HuH-7 (cell line): ENCODE data around the gene NOS1.

ENCODE experiments used
- DNase-seq: peaks from one replicate; pipeline ENCODE4 v3.0.0; 2011; ENCODE audit warnings: low spot score

The NOS1 gene

DNA sequence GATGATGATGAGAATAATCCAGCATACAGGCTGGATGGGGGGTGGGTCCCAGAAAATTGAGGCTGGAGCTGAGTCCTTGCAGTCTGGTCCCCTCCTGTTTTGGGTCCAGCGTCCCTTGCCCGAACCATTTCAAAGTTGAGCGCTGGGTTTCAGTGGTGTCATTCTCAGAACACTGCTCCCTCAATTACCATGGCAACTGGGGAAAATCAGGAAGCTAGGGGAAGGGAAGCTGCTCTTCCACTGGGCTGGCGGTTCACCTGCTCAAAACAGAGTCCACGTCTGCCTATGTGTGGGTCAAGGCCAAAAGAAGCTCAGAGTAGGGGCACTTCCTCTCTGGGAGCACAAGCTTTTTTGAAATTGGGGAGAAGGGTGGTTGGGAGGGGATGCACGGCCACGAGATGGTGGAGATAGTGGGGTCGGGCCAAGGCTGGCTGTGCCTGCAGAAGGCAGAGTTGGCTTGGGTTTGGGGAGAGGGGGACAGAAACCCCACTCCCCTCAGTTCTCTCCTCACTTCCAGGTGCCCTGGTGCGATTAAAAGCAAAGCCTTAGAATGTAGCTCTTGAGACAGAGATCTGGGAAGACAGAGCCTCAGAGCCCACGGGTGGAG is 1.7 kb upstream of the NOS1 start:
- no peak for DNase-seq

DNA sequence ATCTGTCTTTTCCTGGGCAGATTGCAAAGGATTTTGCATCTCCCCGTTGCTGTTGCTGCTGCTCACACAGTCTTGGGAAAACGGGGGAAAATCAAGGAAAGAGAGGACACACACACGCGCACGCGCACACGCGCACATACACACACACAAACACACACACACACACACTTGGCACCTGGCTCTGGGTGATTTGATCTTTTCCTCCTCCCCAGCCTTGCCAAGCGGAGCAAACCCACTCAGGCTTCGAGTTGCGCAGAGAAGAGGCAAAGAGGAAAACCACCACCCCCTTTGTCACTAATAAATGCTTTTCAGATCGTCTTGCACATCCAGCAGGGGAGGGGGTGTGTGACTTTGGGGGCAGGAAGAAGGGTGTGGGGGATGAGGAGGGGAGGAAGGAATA is 965 bp upstream of the NOS1 start:
- no peak for DNase-seq

DNA sequence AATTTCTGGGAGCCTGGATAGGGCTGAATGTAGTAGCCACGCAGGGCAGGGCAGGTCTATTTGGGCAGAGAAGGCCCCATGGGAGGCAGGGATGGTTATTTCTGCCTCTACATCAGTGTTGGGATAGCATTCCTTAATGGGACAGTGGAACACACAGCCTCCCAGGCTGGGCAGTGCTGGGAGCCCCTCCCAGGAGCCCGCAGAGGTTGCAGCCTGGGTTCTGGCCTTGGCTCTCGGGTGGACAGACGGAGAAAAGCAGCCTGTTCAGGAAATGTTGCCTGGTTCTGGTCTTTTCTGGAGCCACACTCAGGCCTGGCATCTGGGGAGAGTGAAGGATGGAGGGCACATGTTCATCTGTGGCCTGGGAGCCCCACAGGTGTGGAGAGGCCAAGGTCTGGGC is 479 bp upstream of the NOS1 start:
- no peak for DNase-seq

DNA sequence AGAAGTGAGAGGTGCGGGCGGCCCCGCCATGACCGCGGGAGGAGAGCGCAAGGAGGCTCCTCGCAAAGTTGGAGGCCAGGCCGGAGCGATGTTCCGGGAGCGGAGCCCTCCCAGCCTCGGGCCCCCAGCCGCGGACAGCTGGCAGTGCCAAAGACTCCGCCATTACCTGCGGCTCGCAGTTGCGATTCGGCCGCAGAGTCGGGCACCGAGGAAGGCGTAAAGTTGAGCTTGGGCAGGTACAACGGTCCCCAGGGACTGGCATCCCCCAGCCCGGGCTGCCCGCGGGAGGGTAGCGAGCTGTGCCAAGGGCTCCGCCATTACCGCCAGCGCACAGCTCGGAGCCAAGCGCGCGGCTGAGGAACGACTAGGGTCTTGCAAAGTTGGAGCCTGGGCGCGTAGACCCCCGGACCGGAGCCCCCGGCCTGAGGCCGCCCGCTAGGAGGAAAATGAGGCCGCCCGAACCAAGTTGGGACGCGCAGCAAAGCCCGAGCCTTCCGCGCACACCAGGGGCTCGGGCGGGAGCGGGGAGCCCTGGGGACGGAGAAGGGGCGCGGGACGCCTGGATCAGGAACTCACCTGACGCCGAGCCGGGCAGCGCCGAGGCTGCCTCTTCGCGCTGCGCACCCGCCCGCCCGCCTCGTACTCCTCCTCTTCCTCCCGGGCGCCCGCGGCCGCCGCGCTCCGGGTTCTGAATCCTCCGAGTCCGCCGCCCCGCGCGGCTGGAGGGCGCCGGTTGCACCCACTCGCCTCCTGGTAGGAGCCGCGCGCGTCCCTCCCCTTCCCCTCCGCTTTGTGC is 677 bp downstream of the NOS1 start:
- DNase-seq, result no peak

DNA sequence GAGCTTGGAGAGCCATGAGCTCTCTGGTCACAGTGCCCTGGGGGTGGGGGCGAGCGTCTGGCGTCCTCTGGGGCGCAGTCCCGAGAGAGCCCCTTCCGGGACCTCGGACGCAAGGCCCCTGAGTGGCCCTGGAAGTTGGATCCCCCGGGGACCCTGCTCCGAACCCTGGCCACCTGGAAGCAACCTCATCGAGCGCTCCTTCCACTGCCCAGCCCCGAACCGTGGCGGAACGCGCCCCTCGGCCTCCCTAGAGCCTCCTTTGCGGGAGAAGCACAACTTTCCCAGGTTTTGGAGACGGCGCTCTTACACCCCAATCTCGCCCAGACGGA is 1.2 kb downstream of the NOS1 start:
- no peak for DNase-seq

DNA sequence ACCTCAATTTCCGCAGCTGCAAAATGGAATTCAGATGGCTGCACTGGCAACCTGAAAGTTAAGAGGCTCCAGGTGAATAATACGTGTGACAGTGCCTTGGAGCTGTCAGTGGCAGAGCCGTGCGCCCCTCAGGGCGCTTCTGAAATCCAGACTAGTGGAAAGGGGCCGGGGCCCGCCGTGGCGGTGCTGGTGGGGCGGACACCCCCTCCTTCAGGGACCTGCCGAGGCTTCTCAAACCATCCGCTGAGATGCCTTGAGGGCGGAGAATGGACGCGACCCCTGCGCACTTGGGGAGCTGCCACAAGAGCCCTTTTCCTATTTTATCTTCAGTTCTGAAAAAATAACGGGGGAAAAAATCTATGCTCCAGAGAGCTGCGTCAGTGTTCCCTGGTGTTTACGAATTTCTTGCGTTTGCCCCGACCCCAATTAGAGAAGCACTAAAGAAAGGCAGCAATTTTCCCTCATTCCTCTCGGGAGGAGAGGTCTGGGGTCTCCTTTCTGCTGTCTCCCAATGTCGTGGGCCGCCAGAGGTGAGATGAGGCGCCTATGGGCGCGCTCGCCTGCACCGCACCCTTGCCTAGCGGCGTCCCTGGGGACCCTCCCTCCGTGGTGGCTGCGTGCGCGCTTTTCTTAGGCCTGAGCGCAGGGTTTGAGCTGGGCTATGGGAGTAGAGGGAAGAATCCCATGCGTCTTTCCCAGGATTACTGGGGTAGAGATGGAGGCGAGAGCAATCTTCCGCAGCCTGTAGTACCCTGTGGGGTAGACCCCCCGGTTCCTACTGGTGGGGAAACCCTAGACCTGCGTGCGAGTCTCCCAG is 2.2 kb downstream of the NOS1 start:
- DNase-seq, result no peak

DNA sequence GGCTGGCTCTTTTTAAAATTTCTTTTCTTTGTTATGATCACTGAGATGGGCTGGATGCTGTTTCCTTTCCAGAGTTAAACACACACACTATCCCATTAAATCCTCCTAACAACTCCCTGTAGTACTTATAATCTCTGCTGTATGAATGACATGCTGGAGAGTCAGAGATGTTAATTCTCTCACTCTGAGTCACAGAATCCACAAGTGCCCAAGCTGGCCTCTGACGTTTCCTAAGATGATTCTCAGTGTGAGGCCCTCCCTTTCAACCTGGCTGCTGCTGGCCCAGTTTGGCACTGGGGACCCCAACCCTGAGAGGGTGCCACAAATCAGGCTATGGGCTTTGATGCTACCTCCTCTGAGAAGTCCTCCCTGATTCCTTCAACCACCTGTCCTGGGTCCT is 5.4 kb downstream of the NOS1 start:
- no peak for DNase-seq

DNA sequence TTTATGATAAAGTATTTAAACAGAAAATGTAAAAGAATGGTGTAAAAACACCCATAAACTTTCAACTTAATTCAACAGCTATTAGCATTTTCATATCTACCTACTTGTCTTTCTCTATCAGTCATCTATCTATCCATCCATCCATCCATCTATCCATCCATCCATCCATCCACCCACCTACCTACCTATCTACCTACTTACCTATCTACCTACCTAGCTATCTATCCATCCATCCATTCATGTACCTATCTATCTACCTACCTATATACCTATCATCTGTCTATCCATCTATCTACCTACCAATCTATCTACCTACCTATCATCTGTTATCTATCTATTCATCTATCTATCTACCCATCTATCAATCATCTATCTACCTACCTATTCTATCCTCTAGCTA is 8.5 kb downstream of the NOS1 start:
- DNase-seq, result no peak

DNA sequence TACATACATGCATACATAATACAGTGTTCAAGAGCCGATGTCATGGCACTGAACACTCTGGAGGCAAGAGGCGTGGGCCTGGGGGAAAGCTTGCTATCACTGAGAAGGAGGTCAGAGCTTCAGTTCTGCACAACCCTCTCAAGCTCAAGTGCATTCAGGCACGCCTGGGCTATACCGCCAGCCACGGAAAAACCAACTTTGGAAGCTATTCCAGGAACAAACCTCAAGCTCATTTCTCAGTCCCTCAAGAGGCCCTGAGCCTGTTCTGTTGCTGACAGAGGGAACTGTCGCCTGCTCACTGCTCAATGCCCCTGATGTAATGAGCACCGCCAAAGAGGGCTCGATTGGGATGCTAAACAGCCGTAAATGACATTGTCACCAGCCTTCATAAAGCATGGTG is 9.2 kb downstream of the NOS1 start:
- no peak for DNase-seq

DNA sequence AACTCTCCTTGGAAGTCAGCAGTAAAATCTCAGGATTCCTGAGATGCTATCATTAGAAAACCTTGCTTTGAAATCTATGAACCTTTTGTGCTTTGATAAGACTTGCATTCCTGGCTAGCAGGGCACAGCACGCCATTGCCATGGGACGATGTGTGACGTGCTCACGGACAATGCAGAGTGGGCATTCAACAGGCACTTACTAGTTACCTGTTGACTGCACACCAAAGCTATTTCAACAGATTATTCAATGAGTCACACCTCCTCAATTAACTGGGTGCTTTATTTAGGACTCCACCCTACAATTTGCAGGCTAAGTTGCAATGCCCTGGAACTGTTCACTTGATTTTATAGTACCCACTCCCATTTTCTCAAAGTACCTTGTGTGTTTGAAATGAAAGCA is 11.3 kb downstream of the NOS1 start:
- no peak for DNase-seq

DNA sequence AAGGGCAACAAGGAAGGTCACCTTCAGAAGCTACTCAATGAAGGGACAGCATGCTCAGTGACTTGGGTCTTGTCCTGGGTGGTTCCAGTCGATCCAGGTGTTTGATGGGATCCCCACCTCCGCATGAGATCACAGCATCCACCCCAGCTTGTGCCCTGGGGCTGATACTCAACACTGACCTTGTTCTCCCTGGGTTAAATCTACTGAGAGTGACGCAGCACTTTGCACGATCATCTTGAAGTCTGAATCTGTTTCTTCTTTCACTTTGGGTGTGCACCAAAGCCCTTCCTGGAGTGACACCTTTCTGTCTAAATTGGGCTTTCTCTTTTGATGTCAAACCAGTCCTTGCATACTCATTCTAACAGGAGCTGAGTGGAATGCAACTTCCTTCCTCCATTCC is 13.8 kb downstream of the NOS1 start:
- no peak for DNase-seq

DNA sequence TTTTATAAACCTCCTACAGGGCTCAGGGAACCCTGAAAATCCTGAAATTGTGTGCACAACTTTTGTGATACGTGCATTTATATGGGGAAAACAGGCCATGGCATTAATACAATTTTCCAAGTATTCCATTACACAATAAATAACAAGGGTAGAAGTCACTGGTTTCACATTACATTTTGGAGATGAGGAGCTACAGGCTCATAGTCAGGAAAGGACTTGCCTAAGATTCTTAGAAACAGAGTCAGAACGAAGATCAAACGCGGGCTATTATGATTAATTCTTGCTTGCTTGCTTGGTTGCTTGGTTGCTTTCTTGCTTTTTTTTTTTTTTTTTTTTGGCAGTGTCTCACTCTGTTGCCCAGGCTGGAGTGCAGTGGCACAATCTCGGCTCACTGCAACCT is 16.7 kb downstream of the NOS1 start:
- no peak for DNase-seq

DNA sequence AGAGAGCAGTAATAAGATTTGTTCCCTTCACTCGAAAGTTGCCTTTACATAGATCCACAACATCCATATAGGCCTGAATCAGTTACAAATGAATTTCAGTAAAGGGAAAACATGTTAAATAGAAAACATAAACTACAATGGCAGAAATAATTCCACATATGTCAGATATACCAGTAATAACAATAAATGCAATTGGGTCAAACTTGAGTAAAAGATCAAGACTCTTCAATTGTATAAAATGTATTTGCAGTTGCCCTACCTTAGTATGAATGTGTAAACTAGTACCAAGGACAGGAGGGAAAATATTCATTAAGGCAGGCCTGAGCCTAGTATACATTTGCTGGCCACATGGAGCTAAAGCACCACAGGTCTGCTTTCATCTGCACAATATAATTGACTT is 17.6 kb downstream of the NOS1 start:
- DNase-seq, result no peak

DNA sequence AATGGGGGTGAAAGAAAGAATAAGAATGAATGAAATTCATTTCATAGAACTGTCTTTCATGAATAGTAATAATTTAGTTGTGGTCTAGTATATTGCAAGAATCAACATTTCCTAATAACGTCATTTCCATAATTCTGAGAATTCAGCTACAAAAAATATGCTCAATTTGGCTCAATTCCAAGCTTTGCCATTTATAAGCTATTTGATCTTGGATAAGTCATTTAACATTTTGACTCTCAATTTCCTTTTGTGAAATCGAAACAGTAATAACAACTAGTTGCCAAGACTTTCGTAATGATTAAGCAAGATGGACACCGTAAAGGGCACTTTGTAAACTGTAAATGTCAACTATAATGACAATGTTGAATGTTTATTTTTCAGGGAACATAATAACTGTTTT is 18.1 kb downstream of the NOS1 start:
- no peak for DNase-seq

DNA sequence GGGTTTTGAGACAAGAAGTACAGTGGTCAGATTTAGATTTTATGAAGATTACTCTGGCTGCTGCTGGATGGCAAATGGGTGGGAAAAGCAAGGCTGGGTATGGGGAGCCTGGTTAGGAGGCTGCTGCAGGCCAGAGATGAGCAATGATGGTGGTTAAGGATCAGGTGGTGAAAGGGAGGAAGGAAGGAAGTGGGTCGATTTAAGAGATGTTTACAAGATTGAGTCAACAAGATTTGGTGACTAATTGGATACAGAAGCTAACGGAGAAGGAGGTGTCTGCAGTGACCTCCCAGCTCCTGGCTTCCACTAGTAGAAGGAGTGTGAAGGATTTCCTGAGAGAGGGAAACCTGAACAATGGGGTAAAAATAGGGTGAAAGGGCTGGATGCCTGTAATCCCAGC is 18.7 kb downstream of the NOS1 start:
- no peak for DNase-seq

DNA sequence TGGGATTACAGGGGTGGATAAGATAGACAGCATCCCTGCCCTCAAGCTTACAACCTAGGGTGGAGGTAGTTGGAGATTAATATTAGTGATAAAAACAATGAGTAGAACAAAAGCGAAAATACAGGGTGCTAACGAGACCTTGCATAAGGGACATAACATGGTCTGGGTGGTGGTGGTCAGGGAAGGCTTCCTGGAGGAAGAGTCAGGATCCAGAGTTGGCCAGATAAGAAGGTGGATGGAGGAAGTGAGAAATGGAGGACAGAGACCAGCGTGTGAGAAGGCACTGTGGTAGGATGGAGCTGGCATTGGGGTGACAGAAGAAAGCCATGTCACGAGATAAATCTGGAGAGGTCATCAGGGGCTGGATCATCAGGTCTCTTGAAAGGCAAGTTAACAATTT is 19.2 kb downstream of the NOS1 start:
- no peak for DNase-seq

DNA sequence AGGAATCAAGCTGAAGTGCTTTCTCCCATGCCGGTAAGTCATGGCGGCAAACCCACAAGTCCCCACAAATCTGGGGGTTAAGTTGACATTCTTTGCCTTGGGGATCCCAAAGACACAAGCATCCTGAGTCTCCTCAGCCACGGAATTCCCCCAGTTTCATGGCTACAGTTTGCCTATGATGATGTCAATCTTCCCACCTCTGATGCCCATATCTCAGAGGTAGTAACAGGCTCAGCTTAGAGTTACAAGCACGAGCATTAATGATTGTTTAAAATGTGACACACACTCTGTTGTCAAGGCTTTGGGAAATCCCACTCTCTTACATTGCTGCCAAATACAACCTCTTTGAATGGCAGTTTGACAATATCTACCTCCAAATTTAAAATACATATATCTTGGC is 22.3 kb downstream of the NOS1 start:
- DNase-seq, result no peak

DNA sequence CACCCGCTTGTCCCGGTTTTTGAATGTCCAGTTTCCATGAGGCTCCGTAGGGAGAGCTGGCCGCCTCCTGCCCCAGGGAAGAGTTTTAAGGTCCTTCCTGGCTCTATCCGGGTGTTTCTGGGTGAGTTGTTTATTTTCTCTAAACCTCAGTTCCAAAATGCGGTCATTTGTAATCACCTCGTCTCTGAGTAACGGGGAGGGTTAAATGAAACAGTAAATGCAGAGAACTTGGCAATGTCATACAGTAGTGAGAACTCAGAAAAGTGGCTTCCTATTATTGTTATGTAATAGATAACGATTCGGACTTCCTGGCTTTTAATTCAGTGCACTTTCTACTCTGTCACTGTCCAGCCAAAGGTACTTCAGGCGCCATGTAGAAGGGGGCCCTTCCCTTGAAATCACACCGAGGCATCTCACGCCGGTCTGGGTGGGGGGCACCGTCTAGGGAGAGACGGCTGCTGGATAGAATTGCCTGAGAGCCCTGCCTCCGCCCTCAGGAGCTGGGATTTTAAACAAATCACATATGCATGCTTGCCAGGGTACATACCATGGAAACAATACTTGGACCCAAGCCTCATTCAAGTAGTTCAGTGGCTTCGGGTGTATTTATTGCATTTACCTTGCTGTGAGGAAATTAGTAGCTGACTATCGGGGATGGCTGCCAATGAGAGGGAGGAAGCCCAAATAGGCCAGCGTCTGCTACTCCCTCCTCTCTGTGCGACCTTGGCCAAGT is 26.4 kb downstream of the NOS1 start:
- DNase-seq, result no peak

DNA sequence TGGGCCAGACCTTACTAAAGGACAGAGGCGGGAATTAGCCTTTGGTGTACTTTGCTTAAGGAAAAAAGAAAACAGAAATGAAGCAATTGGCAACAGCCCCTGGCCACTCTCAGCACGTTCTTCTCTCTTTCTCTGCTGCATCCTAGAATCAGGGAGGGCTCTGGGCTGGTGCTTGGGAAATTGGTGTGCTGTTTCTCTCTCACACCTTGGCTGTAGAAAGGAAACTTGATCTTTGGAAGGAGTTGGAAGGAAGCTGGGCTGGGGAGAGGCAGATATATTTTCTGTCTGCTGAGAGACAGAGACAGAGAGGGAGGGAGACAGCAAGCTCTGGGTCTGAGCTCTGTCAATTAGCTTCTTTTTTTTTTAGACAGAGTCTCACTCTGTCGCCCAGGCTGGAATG is 27.4 kb downstream of the NOS1 start:
- no peak for DNase-seq

DNA sequence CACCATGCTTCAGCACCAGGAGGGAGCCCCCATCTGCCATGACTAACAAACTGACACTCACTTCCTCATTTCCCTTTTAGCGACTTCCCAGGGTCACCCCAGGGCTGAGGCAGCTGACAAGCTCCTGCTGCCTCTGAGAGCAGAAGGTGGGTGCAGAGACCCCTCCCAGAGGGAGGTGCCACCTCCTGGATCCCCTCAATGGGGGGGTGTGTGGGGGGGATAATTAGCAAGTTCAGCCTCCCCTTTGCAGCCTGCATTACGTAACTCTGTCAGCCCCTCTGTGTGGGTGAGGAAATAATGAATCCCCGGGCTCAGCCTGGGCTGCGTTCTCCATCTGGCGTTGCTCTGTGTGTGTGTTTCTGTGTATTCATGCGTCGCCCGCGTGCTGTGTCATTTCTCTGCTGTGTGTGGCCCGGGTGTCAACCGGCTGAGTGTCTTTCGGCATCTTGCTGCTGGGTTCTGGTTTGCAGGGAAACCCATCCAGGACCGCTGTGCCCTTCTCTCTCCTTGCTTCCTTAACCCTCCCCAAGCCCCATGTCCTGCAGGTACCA is 28.0 kb downstream of the NOS1 start:
- DNase-seq, result no peak

DNA sequence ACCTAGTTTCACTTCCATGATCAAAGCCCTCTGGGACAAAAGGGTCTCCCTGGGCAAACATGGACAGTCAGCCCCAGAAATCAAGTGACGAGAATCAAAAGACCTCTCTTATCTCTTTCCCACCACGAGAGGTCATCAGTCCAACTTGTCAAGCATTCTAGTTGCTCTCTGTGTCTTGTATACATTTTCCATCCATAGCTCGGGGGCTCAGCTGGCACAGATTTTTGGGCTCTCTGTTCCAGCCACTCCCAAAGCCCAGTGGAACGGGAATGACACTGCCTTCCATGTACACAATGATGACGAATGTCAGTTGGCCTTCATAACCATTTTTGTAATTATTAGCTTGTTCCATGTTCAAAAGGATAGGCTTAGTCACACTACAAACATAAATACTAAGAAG is 29.7 kb downstream of the NOS1 start:
- no peak for DNase-seq

DNA sequence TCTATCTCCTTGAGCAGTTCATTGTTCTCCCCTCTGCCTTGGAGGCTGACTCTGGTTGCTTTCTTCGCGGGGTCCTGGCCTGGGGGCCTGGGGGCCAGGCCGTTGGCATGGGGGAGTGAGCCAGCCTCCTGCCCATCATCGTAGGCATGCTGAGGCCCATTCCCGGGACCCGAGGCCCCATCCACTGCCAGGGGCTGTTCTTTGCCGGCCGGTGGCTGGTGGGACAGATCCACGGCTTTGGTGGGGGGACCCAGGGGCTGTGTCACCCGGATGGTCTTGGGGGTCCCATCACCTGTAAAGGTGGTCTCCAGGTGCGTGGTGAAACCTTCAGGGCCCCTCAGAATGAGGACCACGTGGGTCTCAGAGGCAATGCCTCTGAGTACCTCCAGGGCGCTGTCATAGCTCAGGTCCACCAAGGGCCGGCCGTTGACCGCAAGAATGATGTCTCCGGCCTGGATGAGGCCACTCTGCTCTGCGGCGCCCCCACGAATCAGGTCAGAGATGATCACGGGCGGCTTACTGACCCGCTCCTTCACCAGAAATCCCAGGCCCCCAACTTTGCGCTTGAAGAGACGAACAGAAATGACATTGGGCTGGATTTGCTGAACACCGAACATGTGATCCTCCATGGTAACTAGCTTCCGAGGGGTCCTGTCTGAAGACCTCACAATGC is 30.8 kb downstream of the NOS1 start:
- DNase-seq, result no peak
